Limb (tissue), 2 donors: ENCODE data around the gene FXYD3.
"Not testable (repeated sequence)": the region's sequence is repeated elsewhere in the genome, so short reads cannot be mapped to it uniquely, and the experiment has no call there.

Experiments
- DNase-seq, 2 donors: peaks; one replicate each; pipeline ENCODE4 v3.0.0-alpha.2; 2016; ENCODE audit errors: extremely low spot score in 2 of 2

The FXYD3 gene

DNA sequence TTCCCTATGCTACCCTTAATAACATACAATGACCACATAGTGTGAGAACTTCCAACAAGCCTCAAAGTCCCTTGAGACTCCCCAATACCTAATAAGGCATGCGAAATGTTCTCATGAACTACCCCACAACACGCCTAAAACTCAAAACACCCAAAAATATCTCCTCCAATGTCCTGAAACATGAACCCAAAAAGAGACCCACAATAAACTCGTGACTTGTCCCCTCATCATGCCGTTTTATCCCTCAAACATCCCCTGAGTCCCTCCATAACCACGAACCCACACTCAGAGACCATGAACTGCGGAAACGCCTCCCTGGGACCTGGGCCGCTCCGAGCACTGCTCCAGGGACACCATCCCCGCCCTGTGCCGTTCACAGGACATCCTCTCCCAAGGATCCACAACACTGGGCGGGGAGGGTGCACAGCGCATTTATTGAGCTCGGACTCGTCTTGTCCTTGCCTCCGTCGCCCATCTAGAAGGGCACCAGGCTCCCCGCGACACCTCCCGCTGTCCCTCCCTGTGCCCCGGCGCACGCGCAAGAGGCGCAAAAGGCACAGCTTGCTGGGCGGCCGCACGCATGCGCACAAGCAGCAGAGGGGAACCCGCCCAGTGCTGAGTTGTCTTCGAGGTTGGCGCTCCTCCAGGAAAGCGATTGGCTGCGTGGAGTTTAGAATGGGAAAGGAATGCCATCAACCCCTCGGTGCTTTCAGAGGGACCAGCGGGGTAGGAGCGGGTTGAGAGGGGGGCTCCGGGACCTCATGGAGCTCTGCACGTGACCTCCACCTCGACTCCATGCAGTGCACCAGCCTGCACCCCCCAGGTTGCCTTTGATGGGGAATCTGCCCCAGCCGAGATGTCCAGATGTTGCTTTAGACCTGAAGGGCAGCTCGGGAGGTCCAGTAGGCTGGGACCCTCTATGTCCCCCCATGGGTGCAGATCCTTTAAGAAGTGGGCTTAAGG, 8.8 kb downstream of the FXYD3 start:
- DNase-seq = peak; percentile 94 to 97

DNA sequence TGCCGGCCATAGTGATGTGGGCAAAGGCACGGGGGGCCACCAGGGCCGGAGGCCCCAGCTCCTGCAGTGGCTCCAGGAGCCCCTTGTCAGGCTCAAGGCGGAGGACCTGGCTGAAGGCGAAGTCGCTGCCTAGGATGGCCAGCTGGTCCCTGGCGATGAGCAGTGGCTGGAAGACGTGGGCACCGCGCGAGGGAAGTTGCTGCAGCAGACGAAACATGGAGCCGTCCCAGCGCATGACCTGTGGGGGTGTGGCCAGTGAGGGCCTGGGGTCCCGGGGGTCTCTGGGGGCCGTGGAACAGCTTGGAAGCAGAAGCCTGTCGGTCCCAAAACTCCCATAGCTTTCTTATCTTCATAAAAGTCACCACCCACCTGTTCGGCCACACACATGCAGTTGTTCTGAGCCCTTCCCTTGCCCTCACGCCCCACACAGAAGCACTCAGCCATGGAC, 9.7 kb downstream of the FXYD3 start:
- DNase-seq = no peak

DNA sequence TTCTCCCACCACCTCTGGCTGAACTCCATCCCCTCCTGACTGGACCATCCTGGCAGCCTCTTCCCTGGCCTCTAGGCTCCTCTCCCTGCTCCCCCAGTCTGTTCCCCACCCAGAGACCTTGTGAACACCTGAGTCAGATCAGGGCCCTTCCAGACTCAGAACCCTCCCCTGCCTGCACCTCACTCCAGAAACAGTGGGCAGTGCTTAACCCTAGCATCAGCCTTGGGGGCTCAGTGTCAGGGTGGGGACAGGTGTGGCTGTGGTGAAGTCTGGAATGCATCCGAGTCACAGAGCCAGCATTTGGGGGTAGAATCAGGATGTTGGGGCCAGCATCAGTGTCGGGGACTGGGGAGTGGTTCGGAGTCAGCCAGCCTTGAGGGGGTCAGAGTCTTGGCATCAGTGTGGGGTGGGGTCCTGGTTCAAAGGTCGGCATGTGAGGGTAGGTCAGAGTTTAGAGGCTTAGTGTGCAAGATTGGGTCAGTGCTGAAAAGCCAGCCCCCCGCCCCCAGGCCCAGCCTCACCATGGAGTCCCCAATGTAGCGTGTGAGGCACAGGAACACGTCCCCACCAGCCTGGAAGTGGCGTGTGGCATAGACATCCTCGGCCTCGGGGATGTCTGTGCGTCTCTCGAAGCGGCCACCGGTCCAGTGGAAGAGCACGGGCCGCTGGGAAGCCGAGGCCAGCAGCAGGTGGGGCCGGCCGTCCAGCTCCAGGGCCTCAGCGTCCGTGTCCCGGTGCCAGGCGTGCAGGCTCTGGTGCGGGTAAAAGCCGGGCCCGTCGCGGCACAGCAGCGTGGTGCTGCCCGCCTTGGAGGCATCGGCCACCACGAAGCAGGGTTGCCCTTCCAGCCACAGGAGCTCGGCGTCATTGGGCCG, 10.4 kb downstream of the FXYD3 start:
- no peak for DNase-seq

DNA sequence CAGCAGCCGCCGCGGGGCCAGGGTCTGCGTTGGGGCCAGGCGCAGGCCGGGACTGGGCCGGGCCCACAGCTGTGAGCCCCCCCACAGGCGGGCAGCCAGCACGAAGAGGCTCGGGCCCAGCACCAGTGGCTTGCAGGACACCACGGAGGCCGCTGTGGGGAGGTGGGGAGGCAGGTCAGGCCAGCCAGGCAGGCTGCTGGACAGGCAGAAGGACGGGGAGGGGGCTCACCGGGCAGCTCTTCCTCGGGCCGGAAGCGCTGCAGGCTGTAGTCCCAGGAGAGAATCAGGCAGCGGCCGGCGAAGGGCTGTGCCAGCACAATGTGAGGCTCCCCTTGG, 11.0 kb downstream of the FXYD3 start:
- no peak for DNase-seq

DNA sequence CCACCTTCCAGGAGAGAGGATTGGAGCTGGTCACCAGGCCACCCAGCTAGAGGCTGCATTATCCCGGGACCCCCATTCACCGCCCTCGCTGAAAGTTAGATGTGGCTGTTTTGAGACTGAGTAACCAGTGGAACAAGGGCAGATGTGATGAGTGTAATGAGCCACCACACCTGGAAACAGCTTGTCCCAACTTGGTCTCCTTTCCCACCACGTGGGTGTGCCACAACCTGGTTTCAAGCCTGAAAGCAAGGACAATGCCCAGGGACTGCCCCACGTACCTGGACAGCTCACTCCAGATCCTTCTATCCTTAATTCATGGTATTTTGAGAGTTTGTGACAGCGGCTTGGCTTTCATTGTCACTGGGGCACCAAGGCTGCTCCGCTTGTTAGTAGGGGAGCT, 12.2 kb downstream of the FXYD3 start:
- DNase-seq = no peak

DNA sequence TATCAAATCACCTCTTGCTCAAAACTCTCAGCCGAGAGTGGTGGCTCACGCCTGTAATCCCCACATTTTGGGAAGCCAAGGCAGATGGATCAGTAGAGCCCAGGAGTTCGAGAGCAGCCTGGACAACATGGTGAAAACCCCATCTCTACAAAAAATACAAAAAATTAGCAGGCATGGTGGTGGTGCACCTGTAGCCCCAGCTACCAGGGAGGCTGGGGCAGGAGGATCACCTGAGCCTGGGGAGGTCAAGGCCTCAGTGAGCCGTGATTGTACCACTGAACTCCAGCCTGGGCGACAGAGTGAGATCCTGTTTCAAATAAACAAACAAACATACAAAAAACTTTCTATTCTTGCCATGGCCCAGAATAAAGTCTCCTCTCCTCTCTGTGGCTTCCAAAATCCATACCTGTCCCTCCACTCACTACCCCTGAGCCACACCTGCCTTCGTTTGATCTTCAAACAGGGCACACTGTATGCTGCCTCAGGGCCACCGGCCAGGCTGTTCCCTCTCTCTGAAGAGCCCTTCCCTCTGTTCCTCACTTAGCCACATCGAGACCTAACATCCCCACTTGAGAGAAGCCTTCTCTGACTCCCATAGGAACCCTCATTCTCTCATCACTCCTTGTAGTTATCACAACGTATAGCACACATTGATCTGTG, 12.9 kb downstream of the FXYD3 start:
- no peak for DNase-seq

DNA sequence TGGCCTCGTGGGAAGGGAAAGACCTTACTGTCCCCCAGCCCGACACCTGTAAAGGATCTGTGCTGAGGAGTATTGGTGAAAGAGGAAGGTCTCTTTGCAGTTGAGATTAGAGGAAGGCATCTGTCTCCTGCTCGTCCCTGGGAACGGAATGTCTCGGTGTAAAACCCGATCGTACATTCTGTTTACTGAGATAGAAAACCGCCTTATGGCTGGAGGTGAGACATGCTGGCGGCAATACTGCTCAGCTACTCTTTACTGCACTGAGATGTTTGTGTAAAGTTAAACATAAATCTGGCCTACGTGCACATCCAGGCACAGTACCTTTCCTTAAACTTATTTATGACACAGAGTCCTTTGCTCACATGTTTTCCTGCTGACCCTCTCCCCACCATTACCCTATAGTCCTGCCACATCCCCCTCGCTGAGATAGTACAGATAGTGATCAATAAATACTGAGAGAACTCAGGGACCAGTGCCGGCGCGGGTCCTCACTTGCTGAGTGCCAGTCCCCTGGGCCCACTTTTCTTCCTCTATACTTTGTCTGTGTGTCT, 14.2 kb downstream of the FXYD3 start:
- not testable (repeated sequence) for DNase-seq

DNA sequence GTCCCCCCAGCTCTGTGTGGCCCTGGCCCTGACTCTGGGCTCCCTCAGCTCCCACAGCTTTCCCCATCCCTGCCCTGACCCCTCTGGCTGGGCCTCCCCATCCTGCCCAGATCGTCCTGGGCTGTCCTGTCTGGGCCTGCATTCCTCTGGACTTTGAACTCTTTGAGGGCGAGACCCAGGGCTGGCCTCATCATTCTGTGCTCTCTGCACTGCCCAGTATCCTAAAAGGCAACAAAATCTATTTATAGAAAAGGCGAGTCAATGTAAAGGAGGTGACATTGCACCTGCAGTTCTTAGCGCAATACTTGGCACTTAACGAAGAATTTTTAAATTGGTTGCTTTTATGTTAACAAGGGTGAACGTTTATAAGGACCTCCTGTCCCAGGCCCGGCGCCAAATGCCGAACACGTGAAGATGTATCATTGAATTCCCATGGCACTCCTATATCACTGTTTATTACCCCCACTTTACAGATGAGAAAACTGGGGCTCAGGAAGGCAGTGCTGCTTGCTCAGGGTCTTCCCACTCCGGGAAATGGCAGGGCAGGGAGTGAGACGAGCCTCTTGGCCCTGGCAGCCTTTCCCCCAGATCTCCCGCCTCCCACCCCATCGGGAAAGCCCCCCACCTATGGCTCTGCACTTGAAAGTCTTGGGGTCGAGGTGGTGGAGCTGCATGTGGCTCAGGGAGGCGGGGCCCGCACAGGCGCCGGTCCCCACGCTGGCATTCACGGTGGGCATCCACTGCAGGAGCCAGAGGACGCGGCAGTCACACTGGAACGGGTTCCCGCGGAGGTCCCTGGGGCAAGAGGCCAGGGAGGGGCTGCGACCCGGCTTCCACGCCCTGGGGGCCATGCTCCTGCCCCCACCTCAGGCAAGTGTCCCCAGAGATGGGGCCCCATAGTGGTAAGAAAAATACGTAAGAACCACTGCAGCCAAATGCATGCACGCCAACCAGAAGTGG, 15.4 kb downstream of the FXYD3 start:
- DNase-seq = no peak

DNA sequence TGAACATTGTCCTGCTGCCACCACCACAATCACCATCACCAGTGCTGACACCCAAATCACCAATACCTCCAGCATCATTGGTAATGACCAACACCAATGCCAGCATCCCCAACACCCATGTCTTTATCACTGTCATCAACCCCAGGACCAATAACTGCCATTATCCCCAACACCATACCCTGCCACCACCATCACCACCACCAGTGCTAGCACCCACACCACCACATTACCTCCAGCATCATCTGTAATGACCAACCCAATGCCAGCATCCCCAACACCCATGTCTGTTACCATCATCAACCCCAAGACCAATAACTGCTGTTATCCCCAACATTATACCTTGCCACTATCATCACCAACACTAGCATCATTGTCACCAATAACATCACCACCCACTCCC, 16.6 kb downstream of the FXYD3 start:
- no peak for DNase-seq

DNA sequence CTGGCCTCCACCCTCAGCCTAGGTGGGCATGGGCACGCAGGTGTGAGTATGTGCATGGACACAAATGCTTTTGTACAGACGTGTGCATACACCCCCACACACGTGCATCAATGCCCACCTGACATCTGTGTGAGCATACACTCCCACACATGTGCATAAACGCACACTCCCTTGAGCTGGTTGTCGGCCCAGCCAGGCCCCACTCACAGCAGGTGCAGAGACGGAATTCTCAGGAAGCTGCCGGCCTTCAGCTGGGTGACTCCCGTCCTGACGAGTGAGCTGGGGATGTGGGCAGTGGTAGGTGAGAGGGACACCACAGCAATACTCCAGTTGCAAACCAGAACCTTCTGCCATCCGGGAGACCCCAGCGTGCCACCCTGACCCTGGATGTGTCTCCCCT, 18.2 kb downstream of the FXYD3 start:
- DNase-seq = no peak

DNA sequence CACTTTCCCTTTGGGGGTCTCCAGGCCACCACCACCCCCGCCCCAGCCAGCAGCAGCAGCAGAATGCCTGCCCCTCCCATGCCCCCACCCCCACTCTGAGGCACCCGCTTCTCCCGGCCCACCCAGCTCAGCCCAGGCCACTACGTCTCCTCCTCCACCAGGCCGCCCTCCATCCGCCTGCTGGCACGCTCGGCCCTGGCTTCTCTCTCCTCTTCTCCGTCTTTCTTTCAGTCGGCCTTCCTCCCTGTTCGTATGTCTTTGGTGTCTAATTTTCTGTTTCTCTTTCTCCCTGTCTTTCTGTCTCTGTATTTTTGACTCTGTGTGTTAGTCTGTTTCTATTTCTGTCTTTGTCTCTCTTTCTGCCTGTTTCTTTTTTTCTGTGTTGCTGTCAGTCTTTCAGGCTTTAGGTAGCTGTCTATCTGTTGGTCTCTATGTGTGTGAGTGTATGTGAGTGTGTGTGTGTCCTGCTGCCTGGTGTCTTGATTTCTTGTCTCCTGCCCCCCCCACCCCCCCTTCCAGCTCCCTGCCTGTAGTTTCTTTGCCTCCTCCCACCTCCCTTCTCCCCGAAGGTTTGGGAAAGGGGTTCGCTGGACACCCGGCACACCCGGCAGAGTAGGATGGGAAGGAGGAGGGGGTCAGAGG, 19.1 kb downstream of the FXYD3 start, which contains the start of gene LGI4:
LGI4 (minus strand) TSS at position 459 of the 642 bp plus-strand sequence; CDS start at position 80, 379 bp downstream.
- no peak for DNase-seq

DNA sequence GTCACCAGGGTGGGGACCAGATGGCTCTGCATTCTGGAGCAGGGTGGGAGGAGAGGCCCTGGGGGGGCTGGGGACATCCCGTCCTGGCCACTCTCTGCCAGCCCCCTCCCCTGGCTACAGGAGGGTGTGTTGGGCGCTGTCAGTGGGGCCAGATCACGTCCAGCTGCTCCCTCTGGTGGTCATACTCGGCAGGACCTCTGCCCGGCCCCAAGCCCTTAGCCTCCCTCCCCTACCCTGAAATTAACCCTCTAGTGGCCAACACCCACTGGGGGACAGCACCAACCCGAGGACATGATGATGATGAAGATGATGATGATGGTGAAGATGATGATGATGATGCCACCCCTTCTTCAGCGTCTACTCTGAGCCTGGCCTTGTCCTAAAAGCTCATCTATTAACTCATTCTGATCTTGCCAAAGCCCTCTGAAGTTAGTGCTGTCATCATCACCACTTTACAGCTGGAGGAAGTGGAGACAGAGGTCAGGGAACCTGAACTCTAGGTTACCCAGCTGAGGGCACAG, 19.8 kb downstream of the FXYD3 start:
- DNase-seq = peak; percentile 82 to 92

DNA sequence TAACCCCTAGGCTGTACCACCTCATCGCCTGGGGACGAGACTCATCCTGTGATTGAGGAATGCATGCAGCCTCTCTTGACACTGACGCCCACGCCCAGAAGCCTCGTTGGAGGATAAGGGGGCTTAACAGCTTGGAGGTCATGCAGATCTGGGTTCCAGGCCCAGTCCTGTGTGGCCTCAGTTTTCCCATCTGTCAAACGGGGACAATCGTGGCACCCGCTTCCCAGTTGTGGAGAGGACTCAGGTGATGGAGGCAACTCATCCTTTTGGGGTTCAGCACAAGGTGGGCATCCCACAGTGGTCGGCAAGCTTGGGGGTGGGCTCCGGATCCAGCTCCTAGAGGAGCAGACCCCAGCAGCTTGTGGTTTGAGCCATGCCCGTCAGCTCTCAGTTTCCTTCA, 20.6 kb downstream of the FXYD3 start:
- DNase-seq = no peak

DNA sequence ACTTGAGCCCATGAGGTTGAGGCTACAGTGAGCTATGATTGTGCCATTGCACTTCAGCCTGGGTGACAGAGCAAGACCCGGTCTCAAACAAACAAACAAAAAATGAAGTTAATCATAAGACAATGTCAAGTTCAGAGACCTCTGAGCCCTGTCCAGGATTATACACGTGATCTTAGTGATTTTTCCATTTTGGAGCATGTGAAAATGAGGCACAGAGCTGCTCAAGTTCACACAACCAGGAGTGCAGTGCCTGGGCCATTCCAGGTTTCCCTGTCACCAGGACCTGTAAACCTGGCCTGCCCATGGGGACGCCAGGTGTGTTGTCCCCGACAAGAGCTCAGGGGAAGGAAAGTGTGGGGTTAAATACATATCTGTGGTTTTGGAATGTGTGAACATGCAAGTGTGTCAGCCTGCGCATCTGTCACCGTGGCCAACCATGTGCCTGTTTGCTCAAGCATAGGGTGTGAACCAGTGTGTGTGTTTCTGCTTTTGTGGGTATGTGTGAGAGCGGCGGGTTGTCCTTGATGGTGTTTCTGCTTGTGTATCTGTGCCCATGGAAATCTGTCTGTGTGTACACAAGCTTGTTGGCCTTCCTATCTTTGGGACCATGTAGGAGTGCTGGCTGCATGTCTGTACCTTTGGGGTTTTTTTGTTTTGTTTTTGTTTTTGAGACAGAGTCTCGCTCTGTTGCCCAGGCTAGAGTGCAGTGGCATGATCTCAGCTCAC, 21.5 kb downstream of the FXYD3 start:
- DNase-seq = no peak

DNA sequence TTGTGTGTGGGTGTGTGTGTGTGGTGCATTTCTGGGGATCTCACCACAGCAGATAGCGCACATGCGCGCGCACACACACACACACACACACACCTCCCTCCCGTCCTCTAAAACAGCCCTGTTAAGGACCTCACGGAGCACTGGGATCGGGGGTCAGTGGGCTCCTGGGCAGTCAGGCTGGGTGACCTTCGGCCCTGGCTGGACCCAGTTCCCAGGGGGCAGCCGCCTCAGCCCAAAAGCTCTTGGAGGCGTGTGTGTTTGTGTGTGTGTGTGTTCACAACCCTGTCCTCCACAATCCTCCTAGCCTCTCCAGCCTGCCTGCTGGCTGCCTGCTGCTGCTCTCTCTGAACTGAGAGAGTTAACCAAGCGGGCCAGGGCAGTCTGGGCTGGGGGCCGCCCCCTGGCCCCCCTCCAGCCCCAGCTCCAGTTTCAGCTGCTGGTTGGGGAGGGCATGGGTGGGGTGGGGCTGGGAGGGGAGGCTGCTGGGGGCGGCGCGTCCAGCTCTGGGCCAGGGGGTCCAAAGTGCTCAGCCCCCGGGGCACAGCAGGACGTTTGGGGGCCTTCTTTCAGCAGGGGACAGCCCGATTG, 22.8 kb downstream of the FXYD3 start, which contains the start of gene FXYD1:
FXYD1 (plus strand) TSS at position 520 of the 588 bp plus-strand sequence. CDS start 1,256 bp downstream, outside the sequence.
- DNase-seq = peak in 1 of 2 donors; percentile 70

DNA sequence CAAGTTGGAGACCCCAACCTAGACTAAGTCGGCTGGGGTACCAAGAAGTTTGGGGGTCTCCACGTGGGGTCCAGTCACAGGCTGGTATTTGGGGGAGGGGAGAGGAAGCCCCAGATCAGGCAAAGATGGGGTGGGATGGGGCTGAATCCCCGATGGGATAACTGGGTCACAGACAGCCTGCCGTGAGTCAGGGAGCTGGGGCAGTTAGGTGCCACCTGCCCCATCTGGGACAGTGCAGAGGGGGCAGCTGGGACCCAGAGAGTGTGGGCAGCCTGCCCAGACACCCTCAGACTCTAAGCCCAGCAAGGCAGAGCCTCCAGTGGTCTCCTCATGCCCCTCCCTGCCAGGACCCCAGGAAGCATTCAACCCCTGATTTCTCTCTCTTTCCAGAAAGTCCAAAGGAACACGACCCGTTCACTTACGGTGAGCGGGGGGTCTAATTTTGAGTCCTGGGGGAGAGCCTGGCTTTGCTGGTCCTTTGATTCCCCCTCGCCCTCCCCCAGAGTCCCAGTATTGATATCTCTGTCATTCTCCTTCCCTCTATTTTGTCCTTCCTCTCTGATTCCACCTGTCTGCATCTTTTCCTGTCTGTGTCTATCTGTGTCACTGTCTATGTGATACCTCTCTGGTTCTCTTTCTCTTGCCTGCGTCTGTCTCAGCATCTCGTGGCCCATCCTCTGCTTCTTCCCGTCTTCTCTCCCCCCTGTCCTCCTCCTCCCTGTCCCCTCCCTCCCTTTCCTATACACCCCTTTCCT, 24.8 kb downstream of the FXYD3 start:
- DNase-seq = no peak
